GM18498 (cell line): ENCODE measurements around the gene ANKRD34B.

Experiments
- ATAC-seq: cut with Tn5 transposase; IDR thresholded peaks from one replicate; pipeline ENCODE4 v1.9.1; 2021; ENCODE audit warnings: mild to moderate bottlenecking, moderate library complexity; ENCODE audit not compliant: unreplicated experiment

ANKRD34B gene

GRCh38 chr5:80573062-80573461, 3.0 kb upstream of the ANKRD34B start:
- ATAC-seq, result no peak

- ATAC-seq, result no peak
These were observed 757 bp downstream of the ANKRD34B start for GRCh38 chr5:80569086-80569960.

GRCh38 chr5:80568251-80568650, 1.8 kb downstream of the ANKRD34B start:
- no peak for ATAC-seq

- ATAC-seq, result no peak
These were observed 3.3 kb downstream of the ANKRD34B start for GRCh38 chr5:80566711-80567259.

GRCh38 chr5:80565330-80565729, 4.8 kb downstream of the ANKRD34B start:
- ATAC-seq, result no peak

- no peak for ATAC-seq
These were observed 10.8 kb downstream of the ANKRD34B start for GRCh38 chr5:80559244-80559643.

- no peak for ATAC-seq
These were observed 15.0 kb downstream of the ANKRD34B start for GRCh38 chr5:80555099-80555498.

- no peak for ATAC-seq
These were observed 15.4 kb downstream of the ANKRD34B start for GRCh38 chr5:80554646-80555045.

- no peak for ATAC-seq
These were observed 28.7 kb downstream of the ANKRD34B start for GRCh38 chr5:80541392-80541791.

GRCh38 chr5:80540691-80541090, 29.4 kb downstream of the ANKRD34B start:
- ATAC-seq, result no peak

- ATAC-seq, result no peak
These were observed 53.3 kb downstream of the ANKRD34B start for GRCh38 chr5:80516826-80517225.

- ATAC-seq, result no peak
These were observed 60.7 kb downstream of the ANKRD34B start for GRCh38 chr5:80509362-80509761.

- no peak for ATAC-seq
These were observed 61.2 kb downstream of the ANKRD34B start for GRCh38 chr5:80508844-80509243.

GRCh38 chr5:80507663-80508062, 62.4 kb downstream of the ANKRD34B start:
- no peak for ATAC-seq
